IPS-20b (cell line): ENCODE data around the gene COLEC11.

Source experiments
- H3K27ac ChIP-seq: one replicate; pipeline ENCODE4 v1.5.1; 2013; ENCODE audit warnings: low read length
- H3K27me3 ChIP-seq: 2 replicates; pipeline ENCODE4 v1.6.1; 2013; ENCODE audit warnings: mild to moderate bottlenecking, low read length, inconsistent platforms; ENCODE audit not compliant: insufficient read depth
- H3K36me3 ChIP-seq: 2 replicates; pipeline ENCODE4 v1.6.1; 2013; ENCODE audit warnings: low read depth, mild to moderate bottlenecking, inconsistent platforms, low read length, moderate library complexity; ENCODE audit not compliant: insufficient read depth
- H3K4me1 ChIP-seq: 2 replicates; pipeline ENCODE4 v1.6.1; 2013; ENCODE audit warnings: mild to moderate bottlenecking, control low read depth, inconsistent platforms, low read length, moderate library complexity; ENCODE audit not compliant: insufficient read depth
- H3K4me3 ChIP-seq: 2 replicates; pipeline ENCODE4 v1.5.1; 2013; ENCODE audit warnings: mild to moderate bottlenecking, low read length, inconsistent platforms
- H3K9ac ChIP-seq: 2 replicates; pipeline ENCODE4 v1.6.1; 2013; ENCODE audit warnings: low read depth, mild to moderate bottlenecking, inconsistent platforms, low read length, moderate library complexity
- H3K9me3 ChIP-seq: 2 replicates; pipeline ENCODE4 v1.6.1; 2013; ENCODE audit warnings: mild to moderate bottlenecking, low read depth, low read length, inconsistent platforms; ENCODE audit not compliant: insufficient read depth

COLEC11 gene

DNA sequence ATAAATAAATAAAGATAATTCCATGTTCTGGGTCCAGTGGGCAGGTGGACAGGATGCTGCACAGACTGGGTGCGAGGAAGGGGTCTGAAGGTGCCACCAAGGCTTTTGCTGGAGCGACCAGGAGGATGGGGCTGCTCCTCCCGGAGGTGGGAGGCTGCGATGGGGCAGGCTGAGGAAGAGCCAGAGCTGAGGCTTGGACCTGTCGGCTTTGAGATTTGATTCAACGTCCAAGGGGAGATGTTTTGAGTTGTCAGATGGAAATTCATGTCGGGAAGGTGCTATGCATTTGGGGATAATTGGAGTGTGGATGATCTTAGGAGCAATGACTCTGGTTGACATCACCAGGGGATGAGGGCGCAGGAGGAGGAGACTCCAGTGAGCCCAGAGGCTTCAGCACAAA lies 74.7 kb downstream of the COLEC11 start:
- H3K27ac ChIP-seq: no peak overlapping the region
- H3K4me3 ChIP-seq: no peak overlapping the region
- no peak overlapping the region for H3K9ac ChIP-seq
- no peaks in the 10 kb centered on the region for H3K27me3 ChIP-seq
- H3K36me3 ChIP-seq: no peaks in the 10 kb centered on the region
- no peaks in the 10 kb centered on the region for H3K9me3 ChIP-seq
- no peaks in the 10 kb centered on the region for H3K4me1 ChIP-seq

DNA sequence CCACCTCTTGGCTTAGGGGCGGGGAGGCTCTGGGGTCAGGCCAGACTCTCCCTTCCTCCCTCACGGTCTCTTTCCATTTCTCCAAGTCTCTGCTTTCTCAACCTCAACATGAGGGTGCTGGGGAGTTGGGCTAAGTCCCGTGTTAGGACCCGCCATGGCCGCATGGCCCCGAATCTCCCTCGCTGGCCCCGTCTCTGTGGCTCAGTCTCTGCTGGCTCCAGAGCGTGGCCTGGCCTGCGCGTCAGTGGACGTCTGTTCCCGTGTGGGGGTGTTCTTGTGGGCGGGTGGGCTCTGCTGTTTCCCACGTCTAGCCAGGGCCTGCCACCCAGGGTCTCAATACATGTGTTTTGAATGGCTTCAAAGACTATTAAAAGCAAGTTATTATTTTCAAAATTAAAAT lies 75.5 kb downstream of the COLEC11 start:
- Histone ChIP-seq H3K36me3 (no peaks in the 10 kb centered on the region), H3K9me3 (no peaks in the 10 kb centered on the region), H3K27ac (no peak overlapping the region), H3K27me3 (no peaks in the 10 kb centered on the region), H3K9ac (no peak overlapping the region), H3K4me3 (no peak overlapping the region), H3K4me1 (no peaks in the 10 kb centered on the region)

DNA sequence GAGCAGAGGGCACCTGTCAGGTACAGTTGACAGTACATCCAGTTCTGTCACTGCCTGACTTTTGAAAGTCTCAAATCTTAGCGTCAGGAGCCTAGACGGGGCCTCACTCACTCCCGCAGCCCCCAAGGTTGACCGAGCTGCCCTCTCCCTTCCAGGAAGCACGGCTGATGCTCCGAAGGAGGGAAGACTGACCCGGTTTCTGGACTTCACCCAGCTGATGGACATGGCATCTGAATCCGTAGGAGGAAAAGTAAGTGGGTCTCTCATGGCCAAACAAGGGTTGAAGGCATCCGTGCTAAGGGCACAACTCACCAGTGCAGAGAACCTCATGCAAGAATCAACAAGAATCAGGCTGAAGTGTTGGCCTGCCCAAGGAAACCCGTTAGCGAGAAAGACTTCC lies 76.0 kb downstream of the COLEC11 start:
- H3K4me3 ChIP-seq: no peak overlapping the region
- H3K27me3 ChIP-seq: no peaks in the 10 kb centered on the region
- no peaks in the 10 kb centered on the region for H3K36me3 ChIP-seq
- no peak overlapping the region for H3K27ac ChIP-seq
- no peak overlapping the region for H3K9ac ChIP-seq
- no peaks in the 10 kb centered on the region for H3K9me3 ChIP-seq
- no peaks in the 10 kb centered on the region for H3K4me1 ChIP-seq

DNA sequence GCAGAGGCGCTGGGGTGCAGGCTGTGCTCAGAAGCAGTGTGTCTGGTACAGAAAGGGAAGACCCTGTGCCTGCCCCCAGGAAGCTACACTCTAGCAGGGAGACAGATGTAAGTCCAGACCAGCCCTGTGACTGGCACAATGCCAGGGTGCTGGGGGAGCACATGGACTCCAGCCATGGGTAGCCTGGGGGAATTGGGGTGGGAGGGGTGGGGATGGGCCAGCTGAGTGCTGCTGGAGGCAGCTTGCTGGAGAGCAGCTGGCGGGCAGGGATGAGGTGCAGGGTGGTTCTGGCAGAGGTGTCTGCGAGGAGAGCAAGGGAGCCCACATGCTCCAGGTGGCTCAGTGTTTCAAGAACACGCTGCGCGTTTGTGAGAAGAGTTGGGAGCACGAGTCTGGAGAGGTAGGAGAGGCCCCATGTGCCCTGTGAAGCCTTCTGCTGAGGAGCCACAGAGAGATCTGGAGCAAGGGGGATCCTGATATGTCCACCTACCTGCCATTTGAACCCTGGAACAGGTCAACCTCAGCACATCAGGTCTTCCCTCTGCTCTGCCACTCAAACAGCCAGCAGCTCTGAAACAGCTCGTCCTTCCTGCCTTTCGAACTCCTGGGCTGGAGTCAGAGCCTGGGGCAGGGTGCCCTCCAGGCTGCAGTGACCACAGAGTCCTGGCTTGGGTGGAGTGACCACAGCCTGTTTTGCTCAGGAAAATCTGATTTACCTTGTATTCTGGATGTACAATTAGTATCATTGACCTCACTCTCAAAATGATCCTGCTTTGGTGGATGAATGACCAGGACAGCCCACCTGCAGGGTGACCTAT lies 78.2 kb downstream of the COLEC11 start:
- Histone ChIP-seq H3K27ac (no peak overlapping the region), H3K27me3 (no peaks in the 10 kb centered on the region), H3K9me3 (no peaks in the 10 kb centered on the region), H3K36me3 (no peaks in the 10 kb centered on the region), H3K4me1 (no peaks in the 10 kb centered on the region), H3K4me3 (no peak overlapping the region), H3K9ac (no peak overlapping the region)

DNA sequence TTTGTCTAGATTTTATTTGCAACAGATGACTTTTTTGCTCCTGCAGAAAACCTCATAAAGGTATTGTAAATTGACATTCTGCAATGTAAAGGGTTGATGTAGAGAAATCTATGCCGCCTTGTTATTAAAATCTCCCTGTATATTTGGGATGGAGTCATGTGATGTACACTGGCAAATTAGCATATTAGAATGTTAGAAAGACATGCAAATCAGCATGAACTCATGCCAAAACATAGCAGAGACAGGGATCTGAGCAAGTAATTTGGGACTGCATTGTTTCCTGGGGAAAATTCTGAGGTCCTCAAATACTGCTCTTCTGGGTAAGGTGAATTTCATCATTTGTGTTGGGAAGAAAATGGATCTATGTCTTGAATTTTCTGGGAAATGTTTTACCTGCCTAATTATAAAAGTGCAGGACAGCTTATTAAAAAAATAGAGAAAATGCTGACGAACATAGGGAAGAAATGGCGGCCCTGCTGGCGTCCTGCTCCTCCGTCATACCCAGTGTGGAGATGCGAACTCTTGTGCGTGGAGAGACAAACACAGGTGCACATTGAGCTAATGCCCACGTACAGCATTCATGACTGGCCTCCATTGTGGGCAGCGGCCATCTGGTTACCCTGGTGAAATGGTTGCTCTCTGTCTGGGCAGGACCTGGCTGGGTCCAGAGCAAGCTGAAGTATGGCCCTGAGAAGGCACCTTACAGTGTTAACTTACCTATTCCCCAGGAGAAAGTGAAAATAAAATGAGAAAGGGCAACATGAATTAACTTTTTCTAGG lies 79.3 kb downstream of the COLEC11 start:
- Histone ChIP-seq H3K4me3 (no peak overlapping the region), H3K9me3 (no peaks in the 10 kb centered on the region), H3K4me1 (no peaks in the 10 kb centered on the region), H3K27ac (no peak overlapping the region), H3K27me3 (no peaks in the 10 kb centered on the region; the same call in 1 of the 2 replicates), H3K36me3 (no peaks in the 10 kb centered on the region), H3K9ac (no peak overlapping the region)

DNA sequence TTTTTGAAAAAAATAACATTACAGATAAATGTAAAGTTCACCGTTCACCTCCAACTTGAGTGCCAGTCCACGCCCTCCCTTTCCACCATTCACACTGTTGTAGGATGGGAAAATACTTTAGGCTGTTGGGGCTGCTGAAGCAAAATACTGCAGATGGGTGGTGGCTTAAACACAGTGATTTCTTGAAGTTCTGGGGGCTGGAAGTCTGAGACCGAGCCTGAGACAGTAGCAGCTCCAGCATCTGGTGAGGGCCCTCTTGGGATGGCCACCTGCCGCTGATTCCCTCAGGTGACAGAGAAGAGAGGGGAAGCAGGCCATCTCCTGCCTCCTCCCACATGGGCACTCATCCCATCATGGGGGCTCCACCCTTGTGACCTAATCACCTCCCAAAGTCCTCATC lies 80.8 kb downstream of the COLEC11 start:
- no peak overlapping the region for H3K27ac ChIP-seq
- H3K4me1 ChIP-seq: no peaks in the 10 kb centered on the region
- H3K9me3 ChIP-seq: no peaks in the 10 kb centered on the region
- H3K4me3 ChIP-seq: no peak overlapping the region
- H3K27me3 ChIP-seq: no peaks in the 10 kb centered on the region; the same call in 1 of the 2 replicates
- H3K36me3 ChIP-seq: no peaks in the 10 kb centered on the region
- no peak overlapping the region for H3K9ac ChIP-seq

DNA sequence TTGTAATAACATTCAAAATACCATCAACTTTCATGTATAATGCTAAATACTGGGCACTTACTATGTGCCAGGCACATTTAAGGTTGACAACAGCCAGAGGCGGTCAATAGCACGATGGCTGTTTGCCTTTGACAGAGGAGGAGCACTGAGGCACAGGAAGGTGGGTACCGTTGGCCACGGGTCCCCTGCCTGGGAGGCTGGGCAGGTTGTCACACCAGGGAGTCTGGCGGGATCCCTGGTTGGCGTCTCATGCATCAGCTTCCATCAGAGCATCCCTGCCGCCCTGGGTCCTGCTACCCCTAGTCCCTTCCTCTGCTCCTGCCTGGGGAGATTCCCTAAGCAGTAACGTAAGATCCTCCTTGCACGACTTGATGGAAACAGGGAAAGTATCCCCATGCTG lies 82.5 kb downstream of the COLEC11 start:
- no peaks in the 10 kb centered on the region; the same call in 1 of the 2 replicates for H3K27me3 ChIP-seq

DNA sequence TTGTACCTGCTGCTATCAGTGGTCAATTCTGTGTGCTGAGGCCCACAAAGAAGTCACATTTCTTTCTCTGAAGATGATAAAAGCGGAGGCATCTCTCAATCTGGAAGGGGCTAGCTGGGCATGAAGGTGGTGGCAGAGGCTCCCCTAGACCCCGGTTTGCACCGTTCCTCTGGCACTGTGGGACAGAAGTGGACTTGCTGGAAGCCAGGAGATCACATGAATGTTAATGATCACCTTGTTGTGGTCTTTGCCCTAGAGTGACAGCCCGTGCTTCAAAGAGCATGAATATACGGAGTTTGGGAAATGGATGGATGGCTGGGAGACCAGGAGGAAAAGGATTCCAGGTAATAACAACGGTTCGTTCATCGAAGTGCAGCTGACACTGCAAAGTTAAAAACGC lies 83.3 kb downstream of the COLEC11 start:
- H3K9me3 ChIP-seq: no peaks in the 10 kb centered on the region
- H3K27me3 ChIP-seq: no peaks in the 10 kb centered on the region; the same call in 1 of the 2 replicates
- H3K4me3 ChIP-seq: no peak overlapping the region
- no peaks in the 10 kb centered on the region for H3K4me1 ChIP-seq
- no peak overlapping the region for H3K9ac ChIP-seq
- H3K27ac ChIP-seq: no peak overlapping the region
- H3K36me3 ChIP-seq: no peaks in the 10 kb centered on the region

More for the DNA sequence above, 82.5 kb downstream of the COLEC11 start:
- no peaks in the 10 kb centered on the region for H3K9me3 ChIP-seq
- H3K4me3 ChIP-seq: no peak overlapping the region
- H3K36me3 ChIP-seq: no peaks in the 10 kb centered on the region
- H3K9ac ChIP-seq: no peak overlapping the region
- no peaks in the 10 kb centered on the region for H3K4me1 ChIP-seq
- H3K27ac ChIP-seq: no peak overlapping the region

DNA sequence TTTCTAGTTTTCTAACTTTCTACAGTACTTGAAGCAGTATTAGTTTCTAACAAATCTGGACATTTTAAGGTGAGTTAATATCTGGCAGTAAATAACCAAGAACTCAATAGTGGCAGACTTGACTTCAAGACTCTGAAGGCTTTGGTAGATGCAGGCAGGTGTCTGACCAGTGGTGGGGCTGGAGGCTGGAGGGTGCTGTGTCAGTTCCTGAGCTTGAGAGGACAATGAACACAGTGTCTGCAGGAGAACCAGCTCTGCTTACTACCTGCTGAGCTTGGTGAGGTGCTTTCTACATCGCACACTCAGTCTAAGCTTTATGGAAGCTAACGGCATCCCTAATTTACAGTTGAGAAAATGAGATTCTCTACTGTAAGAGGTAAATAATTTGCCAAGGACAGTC lies 84.3 kb downstream of the COLEC11 start:
- Histone ChIP-seq H3K4me1 (no peaks in the 10 kb centered on the region), H3K27ac (no peak overlapping the region), H3K4me3 (no peak overlapping the region), H3K9ac (no peak overlapping the region), H3K27me3 (no peaks in the 10 kb centered on the region; the same call in 1 of the 2 replicates), H3K9me3 (no peaks in the 10 kb centered on the region), H3K36me3 (no peaks in the 10 kb centered on the region)

DNA sequence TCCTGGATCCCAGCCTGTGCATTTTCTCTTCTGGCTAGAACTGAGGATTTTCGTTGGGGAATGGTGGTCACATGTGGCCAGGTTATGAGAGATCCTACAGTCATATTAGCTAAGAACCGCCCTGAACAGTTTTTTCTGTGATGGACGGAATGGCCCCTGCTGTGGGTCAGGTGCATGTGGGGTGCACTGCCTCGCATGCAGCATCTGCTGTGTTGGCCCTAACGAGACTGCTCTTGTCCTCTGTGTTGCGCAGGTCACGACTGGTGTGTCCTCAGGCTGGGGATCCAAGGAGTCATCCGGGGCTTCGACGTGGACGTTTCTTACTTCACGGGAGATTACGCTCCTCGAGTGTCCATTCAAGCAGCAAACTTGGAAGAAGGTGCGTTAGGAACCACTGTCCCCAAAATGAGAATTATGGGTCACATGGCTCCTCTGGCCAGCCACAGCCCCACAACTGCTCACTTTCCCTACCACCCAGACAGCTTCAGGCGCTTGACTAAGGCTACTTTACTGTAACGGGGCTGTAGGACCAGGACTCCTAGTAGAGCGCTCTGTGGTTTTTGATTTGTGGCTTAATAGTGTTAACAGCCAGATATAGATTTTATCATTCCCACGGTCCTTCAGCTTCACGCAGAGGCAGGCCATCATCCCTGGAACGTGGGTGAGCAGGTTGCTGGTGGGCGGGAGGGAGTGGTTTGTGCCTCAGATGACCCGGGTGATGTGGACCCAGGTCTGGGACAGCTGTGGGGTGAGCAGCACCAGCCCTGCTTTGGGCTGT lies 84.9 kb downstream of the COLEC11 start:
- Histone ChIP-seq H3K36me3 (no peaks in the 10 kb centered on the region), H3K9ac (no peak overlapping the region), H3K27ac (no peak overlapping the region), H3K27me3 (no peaks in the 10 kb centered on the region; the same call in 1 of the 2 replicates), H3K9me3 (no peaks in the 10 kb centered on the region), H3K4me1 (no peaks in the 10 kb centered on the region), H3K4me3 (no peak overlapping the region)

DNA sequence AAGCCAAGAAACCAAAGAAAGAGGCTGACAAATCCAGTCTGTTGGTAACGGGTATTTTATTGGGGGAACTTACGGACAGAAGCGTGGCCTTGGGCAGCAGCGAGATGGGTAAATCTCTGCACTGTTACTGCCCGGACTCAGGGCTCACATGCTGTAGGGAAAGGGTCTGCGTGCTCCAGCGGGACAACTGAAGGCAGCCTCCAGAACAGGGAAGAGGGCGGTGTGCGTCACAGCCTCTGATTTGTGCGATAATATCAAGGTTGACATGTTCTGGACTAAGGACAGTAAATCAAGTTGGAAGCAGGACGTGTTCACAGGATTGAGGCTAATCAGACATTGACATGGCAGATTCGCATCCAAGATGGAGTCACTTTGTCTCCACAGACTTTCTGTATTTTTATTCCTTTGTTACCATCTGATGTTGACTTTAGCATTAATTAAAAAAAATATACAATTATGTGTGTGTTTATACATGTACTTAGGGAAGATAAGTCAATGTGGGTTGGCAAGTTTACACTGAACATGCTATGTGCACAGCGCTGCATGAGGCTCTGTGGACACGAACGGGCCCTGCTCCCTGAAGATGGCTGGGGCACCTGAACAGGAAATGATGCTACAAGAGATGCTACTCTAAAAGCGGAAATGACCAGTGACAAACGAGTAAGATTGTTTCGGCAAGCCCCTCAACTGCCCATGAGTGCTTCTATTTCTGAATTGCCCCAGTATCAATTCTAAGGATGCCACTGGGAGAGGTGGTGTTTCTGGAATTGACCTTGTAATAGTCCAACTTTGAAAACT lies 85.8 kb downstream of the COLEC11 start:
- Histone ChIP-seq H3K9me3 (no peaks in the 10 kb centered on the region), H3K9ac (no peak overlapping the region), H3K27ac (no peak overlapping the region), H3K4me3 (no peak overlapping the region), H3K4me1 (no peaks in the 10 kb centered on the region), H3K36me3 (no peaks in the 10 kb centered on the region), H3K27me3 (no peaks in the 10 kb centered on the region; the same call in 1 of the 2 replicates)
